Osteoblast (primary cell): ENCODE results near the gene PYCR2. TPM values are rescaled to one million over a fixed set of nuclear protein-coding genes. Genes with fewer than 3 reads are reported as not detected.

Source experiments
- DNase-seq: peaks from one replicate; pipeline ENCODE4 v3.0.0; 2011; ENCODE audit warnings: low spot score, mixed read lengths; ENCODE audit not compliant: insufficient read length; ENCODE audit errors: missing footprints
- H2AFZ ChIP-seq: 2 replicates; pipeline ENCODE4 v1.6.0; 2011; ENCODE audit warnings: mild to moderate bottlenecking, low read length
- H3K27ac ChIP-seq: 2 replicates; pipeline ENCODE4 v1.5.1; 2011; ENCODE audit warnings: mild to moderate bottlenecking, low read depth, low read length, moderate library complexity
- H3K27me3 ChIP-seq: 2 replicates; pipeline ENCODE4 v1.6.0; 2012; ENCODE audit warnings: mild to moderate bottlenecking, control low read depth, inconsistent platforms, low read length, moderate library complexity; ENCODE audit not compliant: insufficient read depth
- H3K36me3 ChIP-seq: 2 replicates; pipeline ENCODE4 v1.5.1; 2011; ENCODE audit warnings: mild to moderate bottlenecking, low read length, control low read depth, moderate library complexity; ENCODE audit not compliant: insufficient read depth
- H3K4me1 ChIP-seq: 2 replicates; pipeline ENCODE4 v1.5.1; 2011; ENCODE audit warnings: mild to moderate bottlenecking, low read length, control low read depth, moderate library complexity; ENCODE audit not compliant: insufficient read depth
- H3K4me2 ChIP-seq: 2 replicates; pipeline ENCODE4 v1.6.0; 2011; ENCODE audit warnings: mild to moderate bottlenecking, low read length; ENCODE audit not compliant: insufficient read depth
- H3K4me3 ChIP-seq: fragments of 200-600 bp; sonication (generic); 3 replicates; pipeline ENCODE4 v1.5.1; 2012; ENCODE audit warnings: mild to moderate bottlenecking, low read length, inconsistent platforms; ENCODE audit not compliant: insufficient read depth
- H3K79me2 ChIP-seq: 2 replicates; pipeline ENCODE4 v1.6.0; 2012; ENCODE audit warnings: mild to moderate bottlenecking, low read length, control low read depth, inconsistent platforms; ENCODE audit not compliant: insufficient read depth
- H3K9me3 ChIP-seq: 2 replicates; pipeline ENCODE4 v1.5.1; 2011; ENCODE audit warnings: low read depth, low read length, control low read depth
- H4K20me1 ChIP-seq: 2 replicates; pipeline ENCODE4 v1.6.0; 2012; ENCODE audit warnings: mild to moderate bottlenecking, low read length, control low read depth; ENCODE audit not compliant: insufficient read depth
- total RNA-seq: library from RNA; depleted of rRNA; stranded (reverse); fragments of >200 nt; gene quantifications from 2 replicates; pipeline ENCODE4 v1.2.3, GENCODE V29; 2012
- TF ChIP-seq, protein P1 (sequence below): IDR thresholded peaks from 2 replicates; pipeline ENCODE4 v1.5.1; 2011; ENCODE audit warnings: mild to moderate bottlenecking, low read depth, low read length, moderate library complexity; ENCODE audit errors: extremely low read depth

The PYCR2 gene
- total RNA-seq, 1 donor: 29.0 TPM

GRCh38 chr1:225961659-225962439 is 37.8 kb upstream of the PYCR2 start:
- TF ChIP-seq, protein P1, sequence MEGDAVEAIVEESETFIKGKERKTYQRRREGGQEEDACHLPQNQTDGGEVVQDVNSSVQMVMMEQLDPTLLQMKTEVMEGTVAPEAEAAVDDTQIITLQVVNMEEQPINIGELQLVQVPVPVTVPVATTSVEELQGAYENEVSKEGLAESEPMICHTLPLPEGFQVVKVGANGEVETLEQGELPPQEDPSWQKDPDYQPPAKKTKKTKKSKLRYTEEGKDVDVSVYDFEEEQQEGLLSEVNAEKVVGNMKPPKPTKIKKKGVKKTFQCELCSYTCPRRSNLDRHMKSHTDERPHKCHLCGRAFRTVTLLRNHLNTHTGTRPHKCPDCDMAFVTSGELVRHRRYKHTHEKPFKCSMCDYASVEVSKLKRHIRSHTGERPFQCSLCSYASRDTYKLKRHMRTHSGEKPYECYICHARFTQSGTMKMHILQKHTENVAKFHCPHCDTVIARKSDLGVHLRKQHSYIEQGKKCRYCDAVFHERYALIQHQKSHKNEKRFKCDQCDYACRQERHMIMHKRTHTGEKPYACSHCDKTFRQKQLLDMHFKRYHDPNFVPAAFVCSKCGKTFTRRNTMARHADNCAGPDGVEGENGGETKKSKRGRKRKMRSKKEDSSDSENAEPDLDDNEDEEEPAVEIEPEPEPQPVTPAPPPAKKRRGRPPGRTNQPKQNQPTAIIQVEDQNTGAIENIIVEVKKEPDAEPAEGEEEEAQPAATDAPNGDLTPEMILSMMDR: no peak
- Histone ChIP-seq H3K27ac (no peak overlapping the region), H3K9me3 (no peaks in the 10 kb centered on the region)

GRCh38 chr1:225958041-225958440 is 34.0 kb upstream of the PYCR2 start:
- DNase-seq: no peak

More at GRCh38 chr1:225961659-225962439, 37.8 kb upstream of the PYCR2 start:
- H3K36me3 ChIP-seq: no peaks in the 10 kb centered on the region
- H4K20me1 ChIP-seq: no peaks in the 10 kb centered on the region
- no peaks in the 10 kb centered on the region for H3K79me2 ChIP-seq
- DNase-seq: no peak
- H3K27me3 ChIP-seq: peaks cover 5% of the 10 kb centered on the region
- peak overlapping the region; percentile 67 for H3K4me2 ChIP-seq
- H2AFZ ChIP-seq: peak overlapping the region; percentile 65
- H3K4me3 ChIP-seq: peak overlapping the region; percentile 40
- no peaks in the 10 kb centered on the region for H3K4me1 ChIP-seq

DNA sequence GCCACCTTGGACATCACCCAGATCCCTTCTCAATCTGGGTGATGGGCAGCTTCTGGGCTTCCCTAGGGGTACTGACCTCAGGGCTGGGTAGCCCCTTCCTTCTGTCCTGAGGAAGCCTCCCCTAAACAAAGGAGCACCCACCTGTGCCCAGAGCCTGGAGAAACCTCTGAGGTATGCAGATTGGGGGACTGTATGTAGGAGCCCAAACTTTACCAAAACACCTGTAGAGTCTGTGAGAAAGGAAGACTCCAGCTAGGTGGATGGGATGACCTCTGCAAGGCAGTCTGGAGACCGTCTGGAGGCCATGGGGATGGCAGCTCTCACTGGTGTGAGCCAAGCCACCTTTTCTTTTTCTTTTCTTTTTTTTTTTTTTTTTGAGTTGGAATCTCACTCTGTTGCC is 30.7 kb upstream of the PYCR2 start:
- no peaks in the 10 kb centered on the region for H3K4me1 ChIP-seq
- peaks cover 6% of the 10 kb centered on the region for H3K27me3 ChIP-seq
- no peak for DNase-seq
- H4K20me1 ChIP-seq: no peaks in the 10 kb centered on the region
- no peaks in the 10 kb centered on the region for H3K79me2 ChIP-seq
- no peak overlapping the region for H3K27ac ChIP-seq
- H3K4me2 ChIP-seq: no peak overlapping the region
- H3K36me3 ChIP-seq: no peaks in the 10 kb centered on the region
- TF ChIP-seq, protein P1: no peak
- no peak overlapping the region for H2AFZ ChIP-seq
- no peaks in the 10 kb centered on the region for H3K9me3 ChIP-seq
- H3K4me3 ChIP-seq: no peak overlapping the region

More at GRCh38 chr1:225958041-225958440, 34.0 kb upstream of the PYCR2 start:
- Histone ChIP-seq H2AFZ (no peak overlapping the region), H3K4me1 (no peaks in the 10 kb centered on the region), H4K20me1 (no peaks in the 10 kb centered on the region), H3K27me3 (peaks cover 5% of the 10 kb centered on the region), H3K27ac (no peak overlapping the region), H3K4me2 (no peak overlapping the region), H3K79me2 (no peaks in the 10 kb centered on the region), H3K36me3 (no peaks in the 10 kb centered on the region), H3K9me3 (no peaks in the 10 kb centered on the region), H3K4me3 (no peak overlapping the region)
- TF ChIP-seq, protein P1: no peak

GRCh38 chr1:225953315-225953714 is 29.3 kb upstream of the PYCR2 start:
- H3K27me3 ChIP-seq: peaks cover 14% of the 10 kb centered on the region
- no peak for DNase-seq
- no peaks in the 10 kb centered on the region for H3K79me2 ChIP-seq
- no peaks in the 10 kb centered on the region for H3K36me3 ChIP-seq
- no peaks in the 10 kb centered on the region for H4K20me1 ChIP-seq
- no peak overlapping the region for H3K27ac ChIP-seq
- TF ChIP-seq, protein P1: no peak
- no peaks in the 10 kb centered on the region for H3K4me1 ChIP-seq
- no peak overlapping the region for H3K4me3 ChIP-seq
- H3K9me3 ChIP-seq: no peaks in the 10 kb centered on the region
- no peak overlapping the region for H2AFZ ChIP-seq
- no peak overlapping the region for H3K4me2 ChIP-seq
